ENCODE data around the gene DHRS2. TPM values are rescaled to one million over a fixed set of nuclear protein-coding genes. Genes with fewer than 3 reads are reported as not detected.

Gene DHRS2
- total and polyA plus RNA-seq, 2 donors (not counting 1 experiment from before 2014, with no cell fraction given): not detected

DNA sequence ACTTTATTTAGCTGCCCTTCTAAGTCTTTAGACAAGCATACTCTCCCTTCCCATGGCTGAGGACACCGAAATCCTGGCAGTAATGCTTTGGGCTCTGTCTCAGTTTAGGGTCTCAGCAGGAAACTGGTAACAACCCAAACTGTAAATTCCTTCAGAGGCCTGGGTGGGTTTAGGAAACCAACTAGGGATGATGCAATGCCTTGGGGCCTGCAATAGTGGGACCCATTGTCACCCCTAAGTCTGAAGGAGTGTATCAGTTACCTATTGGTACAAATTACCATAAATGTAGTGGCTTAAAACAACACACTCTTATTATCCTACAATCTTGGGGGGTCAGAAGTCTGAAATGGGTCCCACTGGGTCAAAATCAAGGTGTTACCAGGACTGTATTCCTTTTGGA is 36.0 kb downstream of the DHRS2 start:
- ChIA-PET CTCF (interaction anchor here (1.3 kb wide), 1 partner anchor 40 kb away, joined by 5 read pairs; no protein-coding TSS in a partner anchor), POLR2A (no interaction called here)
- no CpG with 5 or more reads among the region's 1 CpG for WGBS (ENCODE audit: insufficient coverage)
- Histone ChIP-seq H2AFZ (ENCODE audit: insufficient read depth, low read depth, low read length, poor library complexity, severe bottlenecking) (no peak overlapping the region), H4K20me1 (ENCODE audit: control insufficient read depth, insufficient read depth, low read length, poor library complexity, severe bottlenecking) (no peaks in the 10 kb centered on the region), H3K27ac (ENCODE audit: low read length in 2 of 2) (no peak overlapping the region), H3K27me3 (replicated peaks in 1 of 4; ENCODE audit: control extremely low read depth in 1 of 4, control insufficient read depth in 3 of 4, insufficient read depth in 4 of 4, low read length in 3 of 4) (no peaks in the 10 kb centered on the region), H3K4me3 (ENCODE audit: control extremely low read depth in 1 of 5, extremely low read depth in 1 of 5, insufficient read depth in 1 of 5, low read depth in 2 of 5, low read length in 4 of 5) (no peak overlapping the region), H3K4me2 (replicated peaks; ENCODE audit: low read depth, low read length, poor library complexity, severe bottlenecking) (no peak overlapping the region), H3K4me1 (ENCODE audit: control insufficient read depth in 2 of 2, insufficient read depth in 2 of 2, low read length in 2 of 2) (no peaks in the 10 kb centered on the region), H3K9ac (ENCODE audit: low read length) (no peak overlapping the region), H3K36me3 (replicated peaks in 1 of 2; ENCODE audit: control extremely low read depth in 1 of 2, control insufficient read depth in 1 of 2, extremely low read depth in 1 of 2, insufficient read depth in 2 of 2, low read length in 1 of 2) (no peaks in the 10 kb centered on the region), H3K9me3 (ENCODE audit: control extremely low read depth in 1 of 3, control insufficient read depth in 2 of 3, insufficient read depth in 1 of 3, low read length in 2 of 3) (no peaks in the 10 kb centered on the region), H3K79me2 (ENCODE audit: control insufficient read depth, insufficient read depth, low read length) (no peaks in the 10 kb centered on the region)
- DNase-seq (no peak), ATAC-seq (ENCODE audit: low read depth) (no peak)
- intact Hi-C loops (cut with micrococcal nuclease): no loop called here
- Mint-ChIP-seq H3K9me3 (ENCODE audit: insufficient read depth) (no peaks in the 10 kb centered on the region), H3K27me3 (peaks cover 27% of the 10 kb centered on the region), H3K4me1 (no peaks in the 10 kb centered on the region), H3K4me3 (no peak overlapping the region), H3K27ac (no peak overlapping the region)
- TF ChIP-seq, protein P1, sequence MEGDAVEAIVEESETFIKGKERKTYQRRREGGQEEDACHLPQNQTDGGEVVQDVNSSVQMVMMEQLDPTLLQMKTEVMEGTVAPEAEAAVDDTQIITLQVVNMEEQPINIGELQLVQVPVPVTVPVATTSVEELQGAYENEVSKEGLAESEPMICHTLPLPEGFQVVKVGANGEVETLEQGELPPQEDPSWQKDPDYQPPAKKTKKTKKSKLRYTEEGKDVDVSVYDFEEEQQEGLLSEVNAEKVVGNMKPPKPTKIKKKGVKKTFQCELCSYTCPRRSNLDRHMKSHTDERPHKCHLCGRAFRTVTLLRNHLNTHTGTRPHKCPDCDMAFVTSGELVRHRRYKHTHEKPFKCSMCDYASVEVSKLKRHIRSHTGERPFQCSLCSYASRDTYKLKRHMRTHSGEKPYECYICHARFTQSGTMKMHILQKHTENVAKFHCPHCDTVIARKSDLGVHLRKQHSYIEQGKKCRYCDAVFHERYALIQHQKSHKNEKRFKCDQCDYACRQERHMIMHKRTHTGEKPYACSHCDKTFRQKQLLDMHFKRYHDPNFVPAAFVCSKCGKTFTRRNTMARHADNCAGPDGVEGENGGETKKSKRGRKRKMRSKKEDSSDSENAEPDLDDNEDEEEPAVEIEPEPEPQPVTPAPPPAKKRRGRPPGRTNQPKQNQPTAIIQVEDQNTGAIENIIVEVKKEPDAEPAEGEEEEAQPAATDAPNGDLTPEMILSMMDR (IDR thresholded peaks at IDR 0.05): no peak
- TF ChIP-seq EZH2 (IDR thresholded peaks at IDR 0.05; ENCODE audit: borderline replicate concordance, insufficient read depth, low read depth, low read length, poor library complexity, severe bottlenecking): no peak

DNA sequence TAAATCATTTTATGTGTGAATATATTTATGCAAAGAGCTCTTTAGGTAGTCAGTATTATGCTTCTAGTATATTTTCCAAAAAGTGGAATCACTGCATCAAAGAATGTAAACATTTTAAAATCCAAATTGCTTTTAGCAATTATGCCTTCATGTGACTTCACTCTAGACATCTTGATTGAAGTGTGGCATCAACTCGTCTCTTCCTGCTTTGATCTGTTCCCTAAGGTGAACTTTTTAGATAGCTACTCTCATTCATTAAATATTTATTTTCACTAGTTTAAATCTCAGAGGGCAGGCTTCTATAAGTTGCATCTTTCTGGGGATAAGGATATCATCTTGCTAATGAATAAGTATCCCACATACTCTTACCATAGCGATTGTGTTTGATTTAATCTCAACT is 39.2 kb downstream of the DHRS2 start:
- Mint-ChIP-seq H3K4me3 (no peak overlapping the region), H3K9me3 (ENCODE audit: insufficient read depth) (no peaks in the 10 kb centered on the region), H3K27ac (no peak overlapping the region), H3K4me1 (no peaks in the 10 kb centered on the region), H3K27me3 (peaks cover 32% of the 10 kb centered on the region)
- no peak for ATAC-seq (ENCODE audit: low read depth)
- Histone ChIP-seq H2AFZ (ENCODE audit: insufficient read depth, low read depth, low read length, poor library complexity, severe bottlenecking) (no peak overlapping the region), H3K4me1 (ENCODE audit: control insufficient read depth in 2 of 2, insufficient read depth in 2 of 2, low read length in 2 of 2) (no peaks in the 10 kb centered on the region), H3K4me3 (ENCODE audit: control extremely low read depth in 1 of 5, extremely low read depth in 1 of 5, insufficient read depth in 1 of 5, low read depth in 2 of 5, low read length in 4 of 5) (no peak overlapping the region), H3K27ac (ENCODE audit: low read length in 2 of 2) (no peak overlapping the region), H3K27me3 (replicated peaks in 1 of 4; ENCODE audit: control extremely low read depth in 1 of 4, control insufficient read depth in 3 of 4, insufficient read depth in 4 of 4, low read length in 3 of 4) (no peaks in the 10 kb centered on the region), H3K4me2 (replicated peaks; ENCODE audit: low read depth, low read length, poor library complexity, severe bottlenecking) (no peak overlapping the region), H4K20me1 (ENCODE audit: control insufficient read depth, insufficient read depth, low read length, poor library complexity, severe bottlenecking) (no peaks in the 10 kb centered on the region), H3K9me3 (ENCODE audit: control extremely low read depth in 1 of 3, control insufficient read depth in 2 of 3, insufficient read depth in 1 of 3, low read length in 2 of 3) (no peaks in the 10 kb centered on the region), H3K36me3 (replicated peaks in 1 of 2; ENCODE audit: control extremely low read depth in 1 of 2, control insufficient read depth in 1 of 2, extremely low read depth in 1 of 2, insufficient read depth in 2 of 2, low read length in 1 of 2) (no peaks in the 10 kb centered on the region), H3K9ac (ENCODE audit: low read length) (no peak overlapping the region), H3K79me2 (ENCODE audit: control insufficient read depth, insufficient read depth, low read length) (no peaks in the 10 kb centered on the region)
- no peak for TF ChIP-seq EZH2 (IDR thresholded peaks at IDR 0.05; ENCODE audit: borderline replicate concordance, insufficient read depth, low read depth, low read length, poor library complexity, severe bottlenecking)
- TF ChIP-seq, protein P1 (IDR thresholded peaks at IDR 0.05): no peak
- CTCF ChIA-PET: no interaction called here
- no CpG with 5 or more reads among the region's 2 CpGs for WGBS (ENCODE audit: insufficient coverage)
- intact Hi-C loops (cut with micrococcal nuclease): no loop called here
- DNase-seq: no peak
- POLR2A ChIA-PET: no interaction called here
